T47D (cell line): Measurements from ENCODE around the gene HOMEZ.
A peak's percentile ranks its signal among the peaks of the same experiment; 100 is the strongest.

Experiments used
- DNase-seq, 2 experiments: peaks; one replicate each; pipeline versions ENCODE4 v3.0.0 to v3.0.0-alpha.2; 2011 to 2012; ENCODE audit warnings: low read depth in 1 of 2, low spot score in 1 of 2
- JUND ChIP-seq: IDR thresholded peaks from 2 replicates; pipeline ENCODE4 v1.6.1; 2012; ENCODE audit warnings: low read depth
- in situ Hi-C: cut with HindIII; loops from 2 replicates; pipeline ENCODE4 v1.10.0; 2016; ENCODE audit warnings: low sequenced_read_pairs, low pct_unique_long_range_greater_than_20kb

The HOMEZ gene

GRCh38 chr14:23321572-23322547, 35.9 kb upstream of the HOMEZ start:
- in situ Hi-C loops, result no loop called here
- DNase-seq, result peak in 1 of 2 experiments; percentile 37
- no peak for TF ChIP-seq JUND

- in situ Hi-C loops, result no loop called here
- DNase-seq, result peak; percentile 94 to 99
- TF ChIP-seq JUND, result no peak
Measured at GRCh38 chr14:23320584-23321571, 34.9 kb upstream of the HOMEZ start, which contains the start of gene PABPN1. PABPN1 (plus strand) TSS chr14:23321457; CDS start chr14:23321470, 13 bp downstream.

- TF ChIP-seq JUND, result no peak
- DNase-seq, result no peak
- in situ Hi-C loops, result no loop called here
Measured at GRCh38 chr14:23319746-23320583, 34.0 kb upstream of the HOMEZ start.

- in situ Hi-C loops, result no loop called here
- no peak for DNase-seq
- no peak for TF ChIP-seq JUND
Measured at GRCh38 chr14:23316300-23316699, 30.4 kb upstream of the HOMEZ start.

- no peak for DNase-seq
- in situ Hi-C loops, result no loop called here
- TF ChIP-seq JUND, result no peak
Measured at GRCh38 chr14:23310546-23310945, 24.6 kb upstream of the HOMEZ start.

GRCh38 chr14:23308721-23309445, 23.0 kb upstream of the HOMEZ start:
- in situ Hi-C loops, result no loop called here
- no peak for DNase-seq
- no peak for TF ChIP-seq JUND

- in situ Hi-C loops, result no loop called here
- TF ChIP-seq JUND, result no peak
- DNase-seq, result no peak
Measured at GRCh38 chr14:23307687-23308644, 22.0 kb upstream of the HOMEZ start.

- no peak for DNase-seq
- in situ Hi-C loops, result no loop called here
- TF ChIP-seq JUND, result no peak
Measured at GRCh38 chr14:23307146-23307530, 21.2 kb upstream of the HOMEZ start.

GRCh38 chr14:23306412-23307145, 20.6 kb upstream of the HOMEZ start, which contains the start of gene BCL2L2:
BCL2L2 (plus strand) TSS chr14:23306833; CDS start chr14:23307768, 935 bp downstream.
- in situ Hi-C loops, result no loop called here
- peak; percentile 21 to 89 for DNase-seq
- TF ChIP-seq JUND, result no peak
